Measurements from ENCODE around the gene SMC1B. TPM values are rescaled to one million over a fixed set of nuclear protein-coding genes. Genes with fewer than 3 reads are reported as not detected.

SMC1B gene
- total RNA-seq, 1 experiment from 2014 or later: not detected

DNA sequence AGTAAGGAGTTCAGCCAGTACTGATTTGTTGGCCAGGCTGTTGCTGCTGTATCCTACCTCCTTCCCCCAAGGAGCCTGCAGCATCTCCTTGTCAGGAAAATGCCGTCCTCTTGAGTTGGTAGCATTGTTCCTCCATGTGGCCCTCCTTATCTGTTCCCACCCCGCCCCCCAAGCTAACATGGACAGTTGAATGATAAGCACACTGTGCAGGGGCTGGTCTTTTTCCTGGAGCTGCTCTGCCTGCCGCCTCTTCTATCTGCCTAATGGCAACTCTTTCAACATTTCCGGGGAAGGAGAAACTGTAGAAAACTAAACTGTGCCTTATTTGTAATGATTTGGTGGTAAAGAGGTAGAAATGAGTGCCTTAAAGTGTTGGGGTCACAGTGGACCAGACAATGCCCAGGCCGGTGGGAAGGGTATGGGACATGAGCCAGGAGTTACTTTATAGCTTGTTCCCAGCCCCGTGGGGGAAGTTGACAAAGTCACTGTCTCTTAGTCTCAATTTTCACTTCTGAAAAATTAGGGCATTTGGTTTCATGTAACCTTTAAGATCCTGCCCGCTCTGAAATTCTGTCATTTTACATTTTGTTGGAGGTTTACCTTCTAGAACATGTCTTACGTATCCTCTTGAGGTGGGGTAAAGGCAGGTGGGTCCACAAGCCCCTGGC, 99.2 kb downstream of the SMC1B start:
- Mint-ChIP-seq H3K4me3 (ENCODE audit: low read depth, unreplicated experiment) (no peak overlapping the region), H3K4me1 (ENCODE audit: low read depth, unreplicated experiment) (peaks cover 35% of the 10 kb centered on the region)

DNA sequence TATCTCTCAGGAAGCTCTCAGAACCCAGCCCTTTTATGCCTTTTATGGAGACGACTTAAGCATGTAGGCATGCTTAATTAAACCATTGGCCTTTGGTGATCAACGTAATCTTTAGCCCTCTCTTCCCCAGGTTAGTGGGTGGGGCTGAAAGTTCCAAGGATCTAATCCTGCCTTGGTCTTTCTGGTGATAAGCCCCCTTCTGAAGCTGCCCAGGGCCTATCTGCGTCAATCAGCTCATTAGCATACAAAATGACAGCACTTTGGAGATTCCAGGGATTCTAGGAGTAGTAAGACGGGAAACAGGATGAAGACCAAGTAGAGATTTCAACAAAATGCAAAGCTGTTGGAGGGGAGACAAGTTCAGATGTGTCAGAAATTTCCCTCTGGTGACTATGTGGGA, 100.5 kb downstream of the SMC1B start:
- CTCF ChIA-PET: no interaction called here
- intact Hi-C loops (cut with micrococcal nuclease; ENCODE audit: unreplicated experiment): no loop called here
- H3K27me3 Mint-ChIP-seq (ENCODE audit: unreplicated experiment): no peaks in the 10 kb centered on the region
- H3K9me3 Mint-ChIP-seq (ENCODE audit: low read depth, unreplicated experiment): no peaks in the 10 kb centered on the region
- TF ChIP-seq, protein P1, sequence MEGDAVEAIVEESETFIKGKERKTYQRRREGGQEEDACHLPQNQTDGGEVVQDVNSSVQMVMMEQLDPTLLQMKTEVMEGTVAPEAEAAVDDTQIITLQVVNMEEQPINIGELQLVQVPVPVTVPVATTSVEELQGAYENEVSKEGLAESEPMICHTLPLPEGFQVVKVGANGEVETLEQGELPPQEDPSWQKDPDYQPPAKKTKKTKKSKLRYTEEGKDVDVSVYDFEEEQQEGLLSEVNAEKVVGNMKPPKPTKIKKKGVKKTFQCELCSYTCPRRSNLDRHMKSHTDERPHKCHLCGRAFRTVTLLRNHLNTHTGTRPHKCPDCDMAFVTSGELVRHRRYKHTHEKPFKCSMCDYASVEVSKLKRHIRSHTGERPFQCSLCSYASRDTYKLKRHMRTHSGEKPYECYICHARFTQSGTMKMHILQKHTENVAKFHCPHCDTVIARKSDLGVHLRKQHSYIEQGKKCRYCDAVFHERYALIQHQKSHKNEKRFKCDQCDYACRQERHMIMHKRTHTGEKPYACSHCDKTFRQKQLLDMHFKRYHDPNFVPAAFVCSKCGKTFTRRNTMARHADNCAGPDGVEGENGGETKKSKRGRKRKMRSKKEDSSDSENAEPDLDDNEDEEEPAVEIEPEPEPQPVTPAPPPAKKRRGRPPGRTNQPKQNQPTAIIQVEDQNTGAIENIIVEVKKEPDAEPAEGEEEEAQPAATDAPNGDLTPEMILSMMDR (IDR thresholded peaks at IDR 0.05; ENCODE audit: unreplicated experiment): no peak
- peaks cover 32% of the 10 kb centered on the region for H3K4me1 Mint-ChIP-seq (ENCODE audit: low read depth, unreplicated experiment)
- no peak for DNase-seq
- H3K36me3 Mint-ChIP-seq (ENCODE audit: insufficient read depth, unreplicated experiment): peaks cover 28% of the 10 kb centered on the region
- no TSS peak for BruUV-seq (replicated peaks)
- no peak overlapping the region for H3K4me3 Mint-ChIP-seq (ENCODE audit: low read depth, unreplicated experiment)
- H3K27ac Mint-ChIP-seq (ENCODE audit: unreplicated experiment): no peak overlapping the region

More for the DNA sequence above, 99.2 kb downstream of the SMC1B start:
- BruUV-seq (replicated peaks): no TSS peak
- H3K27ac Mint-ChIP-seq (ENCODE audit: unreplicated experiment): no peak overlapping the region
- CTCF ChIA-PET: interaction anchor here (0.6 kb wide), 1 partner anchor 9 kb away, joined by 3 read pairs; no protein-coding TSS in a partner anchor
- no peaks in the 10 kb centered on the region for H3K9me3 Mint-ChIP-seq (ENCODE audit: low read depth, unreplicated experiment)
- TF ChIP-seq, protein P1 (IDR thresholded peaks at IDR 0.05; ENCODE audit: unreplicated experiment): no peak
- DNase-seq: no peak
- H3K36me3 Mint-ChIP-seq (ENCODE audit: insufficient read depth, unreplicated experiment): peaks cover 21% of the 10 kb centered on the region
- intact Hi-C loops (cut with micrococcal nuclease; ENCODE audit: unreplicated experiment): no loop called here
- no peaks in the 10 kb centered on the region for H3K27me3 Mint-ChIP-seq (ENCODE audit: unreplicated experiment)

DNA sequence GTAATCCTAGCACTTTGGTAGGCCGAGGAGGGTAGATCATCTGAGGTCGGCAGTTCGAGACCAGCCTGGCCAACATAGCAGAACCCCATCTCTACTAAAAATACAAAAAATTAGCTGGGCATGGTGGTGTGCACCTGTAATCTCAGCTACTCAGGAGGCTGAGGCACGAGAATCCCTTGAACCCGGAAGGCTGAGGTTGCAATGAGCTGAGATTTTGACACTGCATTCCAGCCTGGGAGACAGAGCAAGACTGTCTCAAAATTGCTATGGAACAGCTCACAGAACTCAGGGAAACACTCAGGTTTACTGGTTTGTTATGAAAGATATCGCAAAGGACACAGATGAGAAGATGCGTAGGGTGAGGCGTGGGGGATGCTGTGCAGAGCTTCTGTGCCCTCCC, 101.0 kb downstream of the SMC1B start:
- peaks cover 28% of the 10 kb centered on the region for H3K4me1 Mint-ChIP-seq (ENCODE audit: low read depth, unreplicated experiment)
- BruUV-seq (replicated peaks): no TSS peak
- no peaks in the 10 kb centered on the region for H3K9me3 Mint-ChIP-seq (ENCODE audit: low read depth, unreplicated experiment)
- no peak for DNase-seq
- peaks cover 28% of the 10 kb centered on the region for H3K36me3 Mint-ChIP-seq (ENCODE audit: insufficient read depth, unreplicated experiment)
- H3K27ac Mint-ChIP-seq (ENCODE audit: unreplicated experiment): no peak overlapping the region
- no peak overlapping the region for H3K4me3 Mint-ChIP-seq (ENCODE audit: low read depth, unreplicated experiment)
- TF ChIP-seq, protein P1 (IDR thresholded peaks at IDR 0.05; ENCODE audit: unreplicated experiment): no peak
- intact Hi-C loops (cut with micrococcal nuclease; ENCODE audit: unreplicated experiment): no loop called here
- CTCF ChIA-PET: no interaction called here
- no peaks in the 10 kb centered on the region for H3K27me3 Mint-ChIP-seq (ENCODE audit: unreplicated experiment)

DNA sequence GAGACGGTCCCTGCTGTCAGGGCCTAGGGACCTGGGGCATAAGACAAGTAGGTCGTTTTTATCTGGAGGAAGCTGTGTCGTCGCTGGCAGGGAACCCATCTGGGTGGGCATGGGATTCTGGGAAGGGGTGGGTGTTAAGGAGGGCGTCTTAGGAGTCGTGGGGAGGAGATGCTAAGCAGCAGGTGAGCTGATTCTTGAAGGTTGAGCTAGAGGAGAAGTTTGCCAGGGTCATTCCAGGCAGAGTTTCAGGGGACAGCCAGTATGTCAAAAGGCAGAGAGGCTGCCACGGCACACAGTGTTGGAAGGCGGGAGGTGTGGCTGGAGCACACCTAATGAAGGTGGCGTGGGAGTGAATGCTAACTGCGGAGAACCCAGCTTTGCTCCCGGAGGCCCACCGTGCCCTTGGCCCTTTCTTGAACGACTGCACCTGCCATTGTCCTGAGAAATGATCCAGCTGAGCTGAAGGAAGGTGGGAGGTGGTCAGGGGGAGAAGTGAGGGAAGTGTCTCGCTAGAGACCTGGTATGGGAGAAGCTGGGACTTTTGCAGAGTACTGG, 102.3 kb downstream of the SMC1B start:
- TF ChIP-seq, protein P1 (IDR thresholded peaks at IDR 0.05; ENCODE audit: unreplicated experiment): no peak
- intact Hi-C loops (cut with micrococcal nuclease; ENCODE audit: unreplicated experiment): no loop called here
- Mint-ChIP-seq H3K36me3 (ENCODE audit: insufficient read depth, unreplicated experiment) (peaks cover 28% of the 10 kb centered on the region), H3K4me3 (ENCODE audit: low read depth, unreplicated experiment) (peak overlapping the region; percentile 86), H3K27me3 (ENCODE audit: unreplicated experiment) (no peaks in the 10 kb centered on the region), H3K27ac (ENCODE audit: unreplicated experiment) (peak overlapping the region; percentile 54), H3K9me3 (ENCODE audit: low read depth, unreplicated experiment) (no peaks in the 10 kb centered on the region), H3K4me1 (ENCODE audit: low read depth, unreplicated experiment) (peaks cover 24% of the 10 kb centered on the region)
- CTCF ChIA-PET: interaction anchor here (0.7 kb wide), 1 partner anchor 101 kb away, joined by 3 read pairs; no protein-coding TSS in a partner anchor
- BruUV-seq (replicated peaks): no TSS peak
- DNase-seq: no peak
